Muscle layer of duodenum (tissue), 2 donors: Measurements from ENCODE around the gene SLC1A2.

Experiments used
- H3K27ac ChIP-seq: one replicate; pipeline ENCODE4 v1.7.0; 2013; ENCODE audit warnings: mild to moderate bottlenecking, low read length
- H3K27me3 ChIP-seq: one replicate; pipeline ENCODE4 v1.7.0; 2013; ENCODE audit warnings: low read depth, mild to moderate bottlenecking, control low read depth, low read length
- H3K36me3 ChIP-seq, 2 donors: one replicate each; pipeline ENCODE4 v1.7.0; 2013; ENCODE audit warnings: low read length in 2 of 2, control low read depth in 1 of 2, mild to moderate bottlenecking in 1 of 2; ENCODE audit not compliant: insufficient read depth in 2 of 2, control insufficient read depth in 1 of 2
- H3K4me1 ChIP-seq, 2 donors: one replicate each; pipeline ENCODE4 v1.7.0; 2013; ENCODE audit warnings: low read length in 2 of 2, mild to moderate bottlenecking in 2 of 2, control low read depth in 1 of 2, moderate library complexity in 1 of 2; ENCODE audit not compliant: insufficient read depth in 2 of 2, control insufficient read depth in 1 of 2
- H3K4me3 ChIP-seq, 2 donors: one replicate each; pipeline ENCODE4 v1.7.0; 2013; ENCODE audit warnings: low read length in 2 of 2, low read depth in 1 of 2, mild to moderate bottlenecking in 1 of 2
- H3K9me3 ChIP-seq, 2 donors: one replicate each; pipeline ENCODE4 v1.7.0; 2013; ENCODE audit warnings: low read length in 2 of 2, control low read depth in 1 of 2, mild to moderate bottlenecking in 1 of 2; ENCODE audit not compliant: control insufficient read depth in 1 of 2
- donor health status: healthy.

Gene SLC1A2

DNA sequence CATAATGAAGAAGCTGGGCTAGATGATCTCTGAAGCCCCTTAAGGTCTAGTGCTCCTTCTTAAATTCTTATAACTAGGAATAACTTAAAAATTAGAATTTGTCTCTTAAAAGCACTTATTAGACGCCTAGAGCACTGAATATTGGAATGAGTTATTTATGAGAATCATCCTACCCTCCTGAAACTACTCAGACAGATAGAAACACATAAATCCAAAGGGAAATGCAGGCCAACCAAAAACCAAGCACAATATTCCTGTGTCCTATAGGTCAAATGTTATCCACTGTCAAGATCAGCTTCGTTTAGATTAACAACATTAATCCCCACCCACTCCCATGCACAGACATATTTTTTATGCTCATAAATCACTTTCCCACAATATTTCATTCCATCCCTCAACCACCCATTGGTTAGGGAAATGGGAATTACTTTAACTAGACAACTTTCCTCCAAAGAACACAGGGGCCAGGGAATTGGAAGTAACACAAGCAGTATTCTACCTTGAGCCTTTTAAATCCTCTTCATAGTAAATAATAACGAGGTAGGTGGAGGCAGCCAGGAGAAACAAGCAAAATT, 193.3 kb downstream of the SLC1A2 start:
- Histone ChIP-seq H3K4me1 (peaks cover 0 to 19% of the 10 kb centered on the region in 2 donors), H3K4me3 (no peak overlapping the region), H3K9me3 (no peaks in the 10 kb centered on the region), H3K27ac (no peak overlapping the region), H3K36me3 (peaks cover 50 to 51% of the 10 kb centered on the region in 2 donors), H3K27me3 (no peaks in the 10 kb centered on the region)

DNA sequence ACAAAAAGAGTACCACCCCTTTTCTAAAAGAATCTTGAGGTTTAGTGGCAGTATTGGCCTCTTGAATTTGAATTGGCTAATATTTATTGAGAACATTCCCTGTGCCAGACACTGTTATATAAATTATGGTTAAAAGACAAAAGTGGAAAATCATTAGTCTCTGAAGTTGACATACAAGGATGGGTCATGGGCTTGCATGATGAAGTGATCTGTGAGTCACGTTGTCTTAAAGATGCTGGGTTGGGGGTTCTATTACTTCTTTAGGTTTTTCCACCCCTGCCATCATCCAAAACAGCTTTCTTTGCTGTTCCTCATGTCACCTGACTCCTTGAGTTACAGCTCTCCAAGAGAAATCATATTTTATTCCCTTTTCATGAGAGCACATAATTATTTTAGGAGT, 195.4 kb downstream of the SLC1A2 start:
- Histone ChIP-seq H3K27me3 (no peaks in the 10 kb centered on the region), H3K9me3 (no peaks in the 10 kb centered on the region), H3K4me1 (peaks cover 0 to 12% of the 10 kb centered on the region in 2 donors), H3K36me3 (peaks cover 48 to 49% of the 10 kb centered on the region in 2 donors), H3K27ac (no peak overlapping the region), H3K4me3 (no peak overlapping the region)

DNA sequence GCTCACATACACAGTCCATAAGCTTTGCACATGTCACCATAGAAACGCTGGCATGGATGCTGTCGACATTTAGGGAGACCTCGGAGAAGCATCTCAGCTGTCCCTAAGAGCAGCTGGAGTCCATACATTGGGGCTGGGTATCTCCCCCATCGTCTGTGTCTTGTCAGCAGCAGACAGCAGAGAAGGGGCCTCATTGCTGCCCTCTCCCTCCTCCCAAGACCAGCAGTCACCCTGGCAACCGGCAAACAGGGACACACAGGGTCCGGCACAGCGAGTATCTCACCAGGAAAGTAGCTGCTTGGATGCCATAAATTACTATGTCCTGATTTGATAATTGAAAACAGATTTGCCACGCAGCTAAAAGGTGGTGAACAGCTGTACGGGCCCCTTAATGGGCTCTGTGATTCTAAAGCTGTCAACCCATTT, 196.0 kb downstream of the SLC1A2 start:
- H3K4me3 ChIP-seq = no peak overlapping the region
- no peaks in the 10 kb centered on the region for H3K9me3 ChIP-seq
- no peaks in the 10 kb centered on the region for H3K27me3 ChIP-seq
- H3K27ac ChIP-seq = no peak overlapping the region
- peaks cover 0 to 12% of the 10 kb centered on the region in 2 donors for H3K4me1 ChIP-seq
- peaks cover 44 to 49% of the 10 kb centered on the region in 2 donors for H3K36me3 ChIP-seq

DNA sequence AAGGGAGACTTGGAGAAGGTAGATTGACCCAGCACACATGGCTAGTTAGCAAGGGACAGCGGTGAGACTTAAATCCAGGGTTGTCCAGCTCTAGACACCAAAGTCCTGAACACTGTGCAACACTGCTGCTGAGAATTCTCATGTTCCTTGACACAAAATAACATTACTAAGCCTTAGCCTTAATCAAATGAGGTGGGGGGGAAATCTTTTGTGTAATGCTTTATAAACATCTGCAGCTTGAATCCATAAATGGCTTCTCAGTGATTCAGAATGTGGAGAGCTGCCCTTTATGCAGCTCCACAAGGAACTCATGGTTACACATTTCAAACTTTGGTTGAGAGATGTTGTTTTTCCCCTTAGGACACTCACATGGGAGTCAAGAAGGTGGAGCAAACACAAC, 200.4 kb downstream of the SLC1A2 start:
- peak overlapping the region; percentile 26 for H3K27ac ChIP-seq
- H3K4me1 ChIP-seq = peaks cover 0 to 5% of the 10 kb centered on the region in 2 donors
- no peaks in the 10 kb centered on the region for H3K9me3 ChIP-seq
- no peaks in the 10 kb centered on the region for H3K27me3 ChIP-seq
- no peak overlapping the region for H3K4me3 ChIP-seq
- peaks cover 49 to 59% of the 10 kb centered on the region in 2 donors for H3K36me3 ChIP-seq

DNA sequence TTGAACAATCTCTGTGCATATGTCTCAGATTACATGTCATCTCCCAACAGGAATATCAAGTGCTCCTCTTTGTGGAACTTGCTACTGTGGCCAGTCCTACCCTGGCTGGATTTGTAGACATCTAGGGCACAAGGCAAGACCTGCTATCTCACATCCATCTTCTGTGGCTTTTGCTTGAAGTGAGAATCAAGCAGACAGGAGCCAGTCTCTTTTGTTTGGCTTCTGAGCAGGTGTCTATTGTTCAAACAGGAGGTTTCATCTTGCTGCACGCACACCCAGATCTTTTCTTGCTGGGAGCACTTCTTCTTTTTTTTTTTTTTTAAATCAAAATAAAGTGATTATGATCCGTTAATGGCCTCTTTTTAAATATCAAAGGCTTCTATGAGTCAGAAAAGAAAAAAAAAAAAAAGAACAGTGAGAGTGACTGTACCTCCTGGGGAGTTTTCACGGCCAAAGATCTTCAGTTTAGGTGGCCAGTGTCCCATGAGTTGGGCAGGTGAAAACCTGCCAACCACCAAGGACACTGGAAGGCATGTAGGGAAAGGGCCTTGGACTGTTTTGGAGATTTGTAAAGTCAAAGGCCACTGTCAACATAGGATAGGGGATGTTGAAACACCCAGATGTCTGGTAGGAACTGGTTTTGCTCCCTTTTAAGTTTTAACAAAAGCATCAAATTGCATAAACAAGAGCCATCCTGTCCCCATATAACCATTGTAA, 202.2 kb downstream of the SLC1A2 start:
- Histone ChIP-seq H3K9me3 (no peaks in the 10 kb centered on the region), H3K4me1 (peaks cover 0 to 5% of the 10 kb centered on the region in 2 donors), H3K27ac (no peak overlapping the region), H3K36me3 (peaks cover 52% of the 10 kb centered on the region in 2 donors), H3K4me3 (no peak overlapping the region), H3K27me3 (no peaks in the 10 kb centered on the region)

DNA sequence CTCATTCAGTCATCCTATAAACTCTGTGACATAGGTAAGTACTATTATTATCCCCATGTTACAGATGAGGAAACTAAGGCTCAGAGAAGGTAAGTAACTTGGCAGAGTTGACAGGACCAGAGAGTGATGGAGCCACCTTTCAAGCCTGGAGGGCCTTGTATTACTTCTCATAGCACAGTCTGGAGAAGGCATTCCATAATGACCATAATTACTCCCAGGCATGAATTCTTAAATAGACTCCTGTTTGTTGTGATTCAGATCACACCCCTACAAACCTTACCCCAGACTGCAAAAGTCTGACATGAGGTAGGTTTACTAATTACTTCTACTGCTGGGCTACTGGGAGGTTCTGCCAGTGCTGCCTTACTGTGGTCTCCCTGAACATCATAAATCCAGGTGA, 203.4 kb downstream of the SLC1A2 start:
- Histone ChIP-seq H3K36me3 (peaks cover 45 to 49% of the 10 kb centered on the region in 2 donors), H3K27ac (no peak overlapping the region), H3K27me3 (no peaks in the 10 kb centered on the region), H3K4me3 (no peak overlapping the region), H3K4me1 (no peaks in the 10 kb centered on the region), H3K9me3 (no peaks in the 10 kb centered on the region)

DNA sequence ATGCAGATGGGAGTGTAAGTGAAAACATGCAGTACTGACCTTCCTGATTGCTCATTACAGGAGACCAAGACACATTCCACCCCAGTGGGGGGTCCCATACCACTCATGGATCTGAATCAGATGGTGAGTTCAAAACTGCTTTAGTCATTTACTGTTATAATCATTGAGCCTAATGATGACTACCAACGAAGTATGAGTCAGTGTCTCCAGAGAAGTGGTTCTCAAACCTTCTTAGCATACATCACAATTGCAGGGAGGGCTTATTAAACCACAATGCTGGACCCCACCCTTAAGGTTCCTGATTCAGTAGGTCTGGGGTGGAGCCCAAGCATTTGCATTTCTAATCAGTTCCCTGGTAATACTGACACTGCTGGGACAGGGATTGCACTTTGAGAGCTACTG, 204.6 kb downstream of the SLC1A2 start:
- no peaks in the 10 kb centered on the region for H3K27me3 ChIP-seq
- no peaks in the 10 kb centered on the region for H3K4me1 ChIP-seq
- H3K4me3 ChIP-seq = no peak overlapping the region
- H3K27ac ChIP-seq = no peak overlapping the region
- H3K36me3 ChIP-seq = peaks cover 39 to 46% of the 10 kb centered on the region in 2 donors
- H3K9me3 ChIP-seq = peaks cover 2 to 5% of the 10 kb centered on the region in 2 donors

DNA sequence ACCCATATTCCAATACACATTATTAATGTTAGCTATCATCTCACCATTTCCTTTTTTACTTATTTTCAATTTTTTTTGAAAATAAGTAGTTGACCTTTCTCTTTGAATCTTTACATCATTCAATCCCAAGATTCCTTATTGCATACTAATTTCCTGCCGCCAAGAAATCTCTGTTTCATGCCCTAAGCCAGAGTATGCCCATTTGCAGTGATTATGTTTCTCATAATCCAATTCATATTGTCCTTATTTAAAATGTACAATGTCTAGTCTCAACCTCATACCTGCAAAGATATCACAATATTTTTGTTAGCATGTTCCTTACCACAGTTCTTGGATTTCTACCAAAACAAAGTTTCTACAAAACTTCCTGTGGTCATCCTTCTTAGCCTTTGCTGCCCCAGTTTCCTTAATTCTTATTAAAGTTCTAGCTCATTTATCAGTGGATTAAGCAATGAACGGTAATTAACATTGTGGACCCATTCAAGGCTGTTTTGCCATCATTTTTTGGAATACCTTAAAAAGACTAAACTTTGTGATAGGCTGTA, 205.1 kb downstream of the SLC1A2 start:
- Histone ChIP-seq H3K27ac (no peak overlapping the region), H3K36me3 (peaks cover 39 to 45% of the 10 kb centered on the region in 2 donors), H3K4me1 (no peaks in the 10 kb centered on the region), H3K27me3 (no peaks in the 10 kb centered on the region), H3K4me3 (no peak overlapping the region), H3K9me3 (peaks cover 5 to 8% of the 10 kb centered on the region in 2 donors)

DNA sequence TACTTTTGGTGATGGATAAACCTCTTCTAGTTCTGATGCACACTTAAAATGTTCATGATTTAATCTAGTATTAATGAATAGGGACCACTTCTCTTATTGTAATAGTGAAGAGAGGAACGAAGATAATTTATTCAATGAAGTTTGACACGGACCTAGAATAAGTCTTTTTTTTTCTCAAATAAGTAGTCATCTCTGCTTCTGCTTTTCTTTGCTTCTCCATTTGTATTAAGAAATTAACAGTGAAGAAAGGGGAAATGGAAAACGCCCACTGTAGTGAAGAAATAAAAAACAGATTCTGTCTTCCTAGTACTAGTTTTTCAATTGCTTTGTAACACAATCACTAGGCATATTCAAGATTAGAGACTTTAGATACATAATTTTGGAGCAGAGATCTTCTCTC, 207.4 kb downstream of the SLC1A2 start:
- H3K4me1 ChIP-seq = peaks cover 0 to 4% of the 10 kb centered on the region in 2 donors
- H3K27ac ChIP-seq = no peak overlapping the region

DNA sequence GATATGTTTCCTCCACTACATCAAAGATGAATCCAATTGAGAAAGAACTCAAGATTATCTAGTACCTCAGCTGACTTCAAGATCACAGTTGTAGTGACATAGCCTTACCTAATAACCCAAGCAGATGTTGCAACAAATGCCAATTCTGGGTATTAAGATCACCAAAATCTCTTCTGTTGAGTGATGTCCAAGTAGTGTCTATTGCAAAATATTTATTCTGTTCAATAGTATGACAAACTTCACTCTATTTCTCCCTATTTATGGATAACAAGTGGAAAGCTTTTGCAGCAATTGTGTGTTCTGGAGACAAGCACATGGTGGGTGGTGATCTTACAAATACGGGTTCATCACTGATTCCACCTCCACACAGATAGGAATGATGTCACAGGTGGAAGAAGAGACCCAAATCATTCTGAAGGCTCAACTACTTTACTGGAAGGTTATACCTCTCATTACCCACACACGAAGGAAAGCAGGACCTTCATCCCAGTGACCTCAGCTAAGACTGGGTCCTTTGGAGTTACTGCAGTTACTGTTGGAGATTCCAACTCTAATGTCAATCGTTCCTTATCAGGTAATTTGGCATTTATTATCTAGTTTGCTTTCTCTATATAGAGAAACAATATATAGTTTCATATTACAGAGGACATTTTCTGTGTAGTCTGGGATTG, 208.3 kb downstream of the SLC1A2 start:
- H3K27me3 ChIP-seq = no peaks in the 10 kb centered on the region
- peaks cover 23 to 33% of the 10 kb centered on the region in 2 donors for H3K36me3 ChIP-seq
- no peak overlapping the region for H3K4me3 ChIP-seq
- H3K9me3 ChIP-seq = peaks cover 5 to 8% of the 10 kb centered on the region in 2 donors
- no peak overlapping the region for H3K27ac ChIP-seq
- H3K4me1 ChIP-seq = peaks cover 0 to 4% of the 10 kb centered on the region in 2 donors

More for the DNA sequence above, 207.4 kb downstream of the SLC1A2 start:
- Histone ChIP-seq H3K36me3 (peaks cover 31 to 39% of the 10 kb centered on the region in 2 donors), H3K27me3 (no peaks in the 10 kb centered on the region), H3K9me3 (peaks cover 5 to 8% of the 10 kb centered on the region in 2 donors), H3K4me3 (no peak overlapping the region)

DNA sequence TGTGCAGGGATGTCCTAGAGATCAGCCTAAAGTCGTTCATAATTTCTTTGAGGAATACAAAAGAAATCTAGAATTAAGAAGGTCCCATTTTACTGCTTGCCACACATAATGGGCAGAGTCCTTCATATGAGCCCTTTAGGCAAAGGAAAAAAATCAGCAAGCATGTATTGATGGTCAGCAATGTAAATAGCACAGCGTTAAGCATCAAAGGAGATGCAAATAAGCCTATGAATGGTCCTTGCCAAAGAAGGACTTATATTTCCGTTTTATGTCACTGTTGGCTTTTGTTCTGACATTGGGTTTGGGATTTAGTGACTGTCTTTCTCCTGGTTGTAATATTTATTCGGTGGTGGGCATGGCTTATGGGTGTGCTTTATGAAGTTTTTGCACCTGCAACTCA, 210.6 kb downstream of the SLC1A2 start:
- H3K27me3 ChIP-seq = no peaks in the 10 kb centered on the region
- H3K27ac ChIP-seq = no peak overlapping the region
- peaks cover 5 to 8% of the 10 kb centered on the region in 2 donors for H3K9me3 ChIP-seq
- H3K4me1 ChIP-seq = peaks cover 0 to 4% of the 10 kb centered on the region in 2 donors
- peaks cover 28 to 45% of the 10 kb centered on the region in 2 donors for H3K36me3 ChIP-seq
- H3K4me3 ChIP-seq = no peak overlapping the region
